IPS-18a (cell line): ENCODE results near the gene C1RL.

Experiments
- H3K27ac ChIP-seq: one replicate; pipeline ENCODE4 v1.5.1; 2013; ENCODE audit warnings: low read length
- H3K27me3 ChIP-seq: one replicate; pipeline ENCODE4 v1.6.1; 2013; ENCODE audit warnings: mild to moderate bottlenecking, low read length; ENCODE audit not compliant: control insufficient read depth, insufficient read depth
- H3K36me3 ChIP-seq: one replicate; pipeline ENCODE4 v1.6.1; 2013; ENCODE audit warnings: low read depth, low read length; ENCODE audit not compliant: control insufficient read depth
- H3K4me1 ChIP-seq: one replicate; pipeline ENCODE4 v1.6.1; 2013; ENCODE audit warnings: low read depth, low read length; ENCODE audit not compliant: control insufficient read depth
- H3K4me3 ChIP-seq: one replicate; pipeline ENCODE4 v1.5.1; 2013; ENCODE audit warnings: low read length
- H3K9ac ChIP-seq: one replicate; pipeline ENCODE4 v1.6.1; 2013; ENCODE audit warnings: mild to moderate bottlenecking, low read length, moderate library complexity
- H3K9me3 ChIP-seq: one replicate; pipeline ENCODE4 v1.6.1; 2013; ENCODE audit warnings: low read depth, low read length; ENCODE audit not compliant: control insufficient read depth

The C1RL gene

DNA sequence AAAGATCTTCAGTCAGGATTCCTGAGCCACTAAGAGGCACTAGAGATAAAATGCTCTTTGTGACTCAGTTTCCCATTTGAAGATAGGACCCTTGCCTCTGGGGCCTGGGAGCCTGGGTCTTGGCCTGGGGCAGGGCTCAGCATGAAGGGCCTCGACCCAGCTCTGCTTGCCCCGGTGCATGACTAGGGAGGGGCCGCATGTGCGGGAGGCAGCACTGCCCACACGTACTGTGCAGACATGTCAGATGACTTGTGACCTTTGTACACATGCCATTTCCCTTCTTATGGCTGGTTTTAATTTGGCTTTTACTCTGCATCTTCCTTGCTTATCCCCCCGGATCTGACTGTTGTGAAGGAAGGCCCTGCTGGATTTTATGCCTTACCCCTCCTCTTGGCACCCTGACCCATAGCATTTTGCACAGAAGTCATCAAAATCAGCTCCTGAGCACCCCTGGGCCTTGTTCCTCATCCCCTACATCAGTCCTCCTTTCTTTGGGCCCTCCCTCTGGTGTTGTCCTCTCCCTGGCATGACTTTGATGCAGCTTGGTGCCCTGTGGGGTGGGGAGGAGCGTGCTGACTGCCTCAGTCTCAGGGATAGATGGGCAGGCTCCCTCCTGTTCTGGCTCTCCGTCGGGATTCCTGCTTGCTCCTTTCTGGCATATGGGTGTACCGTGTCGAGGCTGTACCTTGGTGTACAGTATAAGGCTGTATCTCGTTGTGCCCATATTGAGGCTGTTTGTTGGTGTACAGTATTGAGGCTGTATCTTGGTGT is 25.6 kb upstream of the C1RL start:
- no peak overlapping the region for H3K4me3 ChIP-seq
- no peak overlapping the region for H3K27ac ChIP-seq
- no peaks in the 10 kb centered on the region for H3K27me3 ChIP-seq
- no peak overlapping the region for H3K9ac ChIP-seq
- no peaks in the 10 kb centered on the region for H3K9me3 ChIP-seq
- peaks cover 12% of the 10 kb centered on the region for H3K36me3 ChIP-seq
- H3K4me1 ChIP-seq, result peaks cover under 1% of the 10 kb centered on the region

GRCh38 chr12:7131502-7131866 is 22.5 kb upstream of the C1RL start:
- Histone ChIP-seq H3K9me3 (no peaks in the 10 kb centered on the region), H3K27ac (no peak overlapping the region), H3K27me3 (peaks cover 11% of the 10 kb centered on the region), H3K4me3 (peak overlapping the region; percentile 72), H3K4me1 (peaks cover 7% of the 10 kb centered on the region), H3K9ac (no peak overlapping the region), H3K36me3 (peaks cover 4% of the 10 kb centered on the region)

DNA sequence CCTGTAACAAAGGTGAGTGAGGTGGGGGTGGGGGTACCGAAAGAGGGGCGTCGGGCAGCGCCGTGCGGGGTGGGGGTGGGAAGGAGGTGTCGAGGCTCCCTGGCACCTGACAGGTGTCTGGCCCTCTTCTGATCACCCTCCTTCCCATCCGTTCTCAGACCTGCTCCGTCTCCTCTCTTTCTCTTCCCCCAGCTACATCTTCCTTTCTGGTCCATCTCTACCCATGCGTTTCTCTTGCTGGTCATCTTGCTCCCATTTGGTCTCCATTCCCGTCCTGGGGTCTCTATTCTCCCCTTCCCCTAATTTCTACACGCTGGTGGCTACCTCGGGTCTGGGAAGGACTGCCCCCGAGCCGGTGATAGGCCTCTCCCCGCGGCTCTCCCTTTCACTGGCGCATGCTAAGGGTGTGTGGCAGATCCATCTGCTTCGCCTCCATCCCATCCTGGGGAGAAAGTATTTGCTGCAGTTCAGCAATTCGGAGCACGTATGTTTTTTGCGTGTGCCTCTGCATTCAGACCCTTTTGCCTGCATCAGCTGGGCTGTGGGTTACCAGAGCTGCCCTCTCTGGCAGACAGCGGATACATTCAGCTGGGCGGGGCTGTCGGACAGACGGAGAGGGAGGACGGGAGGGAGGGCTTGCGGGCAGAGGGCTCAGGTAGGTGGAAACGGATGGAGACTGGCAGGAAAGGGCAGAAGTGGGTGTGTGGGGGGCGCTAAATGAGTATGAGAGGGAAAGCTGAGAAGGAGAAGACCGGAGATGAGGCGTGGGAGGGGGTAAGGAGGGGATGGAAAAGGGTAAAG is 21.9 kb upstream of the C1RL start:
- Histone ChIP-seq H3K9ac (peak overlapping the region; percentile 57), H3K27ac (no peak overlapping the region), H3K36me3 (no peaks in the 10 kb centered on the region), H3K27me3 (peaks cover 11% of the 10 kb centered on the region), H3K9me3 (no peaks in the 10 kb centered on the region), H3K4me1 (peaks cover 7% of the 10 kb centered on the region), H3K4me3 (peak overlapping the region; percentile 72)

DNA sequence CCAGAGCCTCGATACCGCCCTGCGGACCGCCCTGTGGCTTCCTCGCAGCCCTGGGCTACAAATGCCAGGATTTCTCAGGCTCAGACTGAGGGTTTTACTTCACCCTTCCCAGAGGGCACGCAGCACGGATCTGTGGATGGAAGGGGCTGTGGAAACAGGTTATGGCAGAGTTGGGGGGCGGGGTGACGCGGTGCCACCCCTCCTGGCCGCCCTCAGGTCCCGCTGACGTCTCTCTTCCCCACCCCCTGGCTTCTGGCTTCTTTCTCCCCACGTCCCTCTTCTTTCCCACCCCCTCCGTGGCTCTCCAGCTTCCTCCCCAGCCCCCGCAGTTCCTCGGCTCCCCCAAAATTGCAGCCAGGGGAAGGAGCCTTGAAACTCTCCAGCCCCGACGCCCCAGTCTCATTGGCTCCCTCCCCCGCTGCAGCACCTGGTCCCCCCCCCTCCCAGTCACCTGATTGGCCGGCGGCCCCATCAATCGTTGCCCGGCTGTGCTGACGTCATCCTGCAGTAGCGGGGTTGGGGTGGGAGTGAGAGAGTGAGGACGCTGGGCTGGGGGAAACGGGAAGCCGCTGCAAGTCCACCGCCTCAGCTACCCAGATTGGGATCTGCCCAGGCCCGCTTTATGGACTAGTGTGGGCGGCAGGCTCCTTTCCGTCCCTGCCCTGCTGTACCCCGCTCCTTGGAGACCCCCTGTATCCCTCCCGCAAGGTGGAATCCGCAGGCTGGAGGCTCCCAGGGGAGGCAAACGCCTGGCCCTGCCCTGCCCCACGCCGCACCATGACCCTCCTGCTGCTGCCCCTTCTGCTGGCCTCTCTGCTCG is 21.1 kb upstream of the C1RL start, which contains the start of gene CLSTN3:
Gene CLSTN3, plus strand, starts transcription at position 500 of the 820 bp plus-strand sequence. Its CDS starts 278 bp downstream, at position 778.
- Histone ChIP-seq H3K9me3 (no peaks in the 10 kb centered on the region), H3K27ac (no peak within 1 kb of the TSS), H3K4me3 (peak within 1 kb of the TSS; percentile 72), H3K9ac (peak within 1 kb of the TSS; percentile 57), H3K4me1 (peaks cover 7% of the 10 kb centered on the region), H3K27me3 (peaks cover 11% of the 10 kb centered on the region), H3K36me3 (no peaks in the 10 kb centered on the region)

DNA sequence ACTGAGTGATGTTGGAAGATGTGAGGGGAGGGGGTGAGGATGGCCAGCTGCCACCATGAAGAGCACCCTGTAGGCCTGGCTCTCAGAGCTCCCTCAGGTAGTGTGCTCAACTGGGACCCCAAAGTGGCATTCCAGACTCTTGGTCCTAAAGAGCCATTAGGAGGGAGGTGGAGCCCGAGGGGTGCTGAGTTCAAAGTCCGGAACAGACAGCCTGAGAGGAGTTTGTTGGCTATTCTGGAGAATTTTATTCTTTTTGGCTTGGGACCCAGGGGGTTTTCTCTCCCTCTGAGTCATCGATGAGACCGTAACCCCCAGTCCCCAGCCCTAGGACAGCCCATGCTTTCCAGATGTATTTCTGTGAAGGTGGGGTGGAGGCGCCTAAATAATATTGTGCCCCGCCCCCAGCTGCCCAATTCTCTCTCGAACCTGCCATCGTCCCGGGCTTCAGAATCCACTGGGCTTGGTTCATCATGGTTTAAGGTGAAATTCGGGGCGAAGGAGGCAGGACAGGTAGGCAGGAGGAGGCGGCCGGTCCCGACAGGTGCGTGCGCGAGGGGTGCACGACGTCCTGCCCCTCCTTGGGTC is 20.4 kb upstream of the C1RL start:
- Histone ChIP-seq H3K4me3 (peak overlapping the region; percentile 72), H3K27ac (no peak overlapping the region), H3K4me1 (peaks cover 7% of the 10 kb centered on the region), H3K27me3 (peaks cover 11% of the 10 kb centered on the region), H3K9ac (peak overlapping the region; percentile 57), H3K9me3 (no peaks in the 10 kb centered on the region), H3K36me3 (no peaks in the 10 kb centered on the region)

GRCh38 chr12:7128681-7129286 is 19.8 kb upstream of the C1RL start, which contains the start of gene RBP5:
RBP5 (minus strand) TSS chr12:7128889; CDS start chr12:7128775, 114 bp downstream.
- no peaks in the 10 kb centered on the region for H3K36me3 ChIP-seq
- H3K9ac ChIP-seq, result peak within 1 kb of the TSS; percentile 57
- no peak within 1 kb of the TSS for H3K27ac ChIP-seq
- H3K4me1 ChIP-seq, result peaks cover 7% of the 10 kb centered on the region
- peaks cover 11% of the 10 kb centered on the region for H3K27me3 ChIP-seq
- H3K4me3 ChIP-seq, result peak within 1 kb of the TSS; percentile 72
- H3K9me3 ChIP-seq, result no peaks in the 10 kb centered on the region

- H3K4me3 ChIP-seq, result no peak overlapping the region
- H3K27me3 ChIP-seq, result peaks cover 11% of the 10 kb centered on the region
- no peak overlapping the region for H3K27ac ChIP-seq
- no peak overlapping the region for H3K9ac ChIP-seq
- H3K4me1 ChIP-seq, result peaks cover 7% of the 10 kb centered on the region
- H3K36me3 ChIP-seq, result no peaks in the 10 kb centered on the region
- no peaks in the 10 kb centered on the region for H3K9me3 ChIP-seq
Observed at GRCh38 chr12:7127916-7128626, 19.1 kb upstream of the C1RL start.

DNA sequence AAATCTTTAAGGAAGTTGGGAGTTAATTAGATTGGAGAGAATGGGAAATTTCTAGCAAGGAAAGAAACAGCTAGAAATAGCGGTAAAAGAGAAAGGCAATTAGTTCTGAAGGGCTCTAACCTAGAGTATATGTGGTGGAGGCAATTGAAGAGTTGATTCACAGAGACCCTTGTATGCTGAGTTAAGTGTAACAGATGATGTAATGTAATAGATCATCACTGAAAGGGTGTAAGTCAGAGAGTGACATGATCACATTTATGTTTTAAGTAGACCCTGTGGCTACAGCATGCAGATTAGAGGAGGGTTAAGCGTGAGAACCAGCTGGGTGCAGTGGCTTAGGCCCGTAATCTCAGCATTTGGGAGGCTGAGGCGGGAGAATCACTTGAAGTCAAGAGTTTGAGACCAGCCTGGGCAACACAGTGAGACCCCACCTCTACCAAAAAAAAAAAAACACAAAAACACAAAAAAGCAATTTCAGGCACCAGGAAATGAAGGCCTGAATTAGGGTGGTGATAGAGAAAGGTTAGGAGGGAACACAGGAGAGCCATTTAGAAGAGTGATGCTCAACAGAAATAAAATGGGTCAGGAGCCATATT is 16.7 kb upstream of the C1RL start:
- H3K27ac ChIP-seq, result no peak overlapping the region
- H3K36me3 ChIP-seq, result no peaks in the 10 kb centered on the region
- no peak overlapping the region for H3K4me3 ChIP-seq
- H3K27me3 ChIP-seq, result peaks cover 11% of the 10 kb centered on the region
- peaks cover 7% of the 10 kb centered on the region for H3K4me1 ChIP-seq
- no peak overlapping the region for H3K9ac ChIP-seq
- H3K9me3 ChIP-seq, result no peaks in the 10 kb centered on the region

DNA sequence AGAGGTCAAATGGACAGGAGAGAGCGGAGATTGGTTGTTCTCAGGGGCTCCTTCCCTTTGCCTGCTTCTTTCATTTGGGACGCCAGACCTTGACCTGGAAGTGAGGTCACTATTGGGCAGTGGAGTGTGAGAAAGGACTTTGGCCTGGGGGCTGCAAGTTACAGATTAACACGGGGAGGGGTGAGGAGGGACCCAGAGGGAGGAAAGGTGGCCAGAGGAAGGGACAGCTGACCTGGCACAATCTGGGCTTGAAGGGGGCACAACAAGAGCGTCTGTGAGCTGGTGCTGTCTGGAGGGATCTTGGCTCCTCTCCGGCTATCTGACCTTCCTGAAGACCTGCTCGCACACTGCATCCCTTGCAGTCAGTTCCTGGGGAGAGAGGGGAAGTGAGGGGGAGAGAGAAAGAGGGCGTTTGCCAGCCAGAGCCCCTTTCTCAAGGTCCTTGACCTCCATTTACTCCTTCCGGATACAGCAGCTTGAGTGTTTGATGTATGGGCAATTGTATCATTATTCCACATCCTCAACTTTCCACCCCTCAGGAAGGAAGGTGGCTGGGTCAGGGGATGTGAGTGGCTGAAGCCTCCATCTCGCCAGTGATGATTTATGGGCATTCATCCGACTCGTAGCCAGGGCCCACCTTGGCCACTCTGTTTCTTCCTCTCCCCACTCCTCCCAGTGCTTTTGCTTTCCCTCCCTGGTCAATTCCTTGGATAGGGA is 14.9 kb upstream of the C1RL start:
- no peak overlapping the region for H3K4me3 ChIP-seq
- peaks cover under 1% of the 10 kb centered on the region for H3K4me1 ChIP-seq
- H3K9ac ChIP-seq, result no peak overlapping the region
- H3K9me3 ChIP-seq, result no peaks in the 10 kb centered on the region
- peaks cover 6% of the 10 kb centered on the region for H3K27me3 ChIP-seq
- no peak overlapping the region for H3K27ac ChIP-seq
- H3K36me3 ChIP-seq, result no peaks in the 10 kb centered on the region
